ENCODE measurements around the gene ACSS1.

The ACSS1 gene

DNA sequence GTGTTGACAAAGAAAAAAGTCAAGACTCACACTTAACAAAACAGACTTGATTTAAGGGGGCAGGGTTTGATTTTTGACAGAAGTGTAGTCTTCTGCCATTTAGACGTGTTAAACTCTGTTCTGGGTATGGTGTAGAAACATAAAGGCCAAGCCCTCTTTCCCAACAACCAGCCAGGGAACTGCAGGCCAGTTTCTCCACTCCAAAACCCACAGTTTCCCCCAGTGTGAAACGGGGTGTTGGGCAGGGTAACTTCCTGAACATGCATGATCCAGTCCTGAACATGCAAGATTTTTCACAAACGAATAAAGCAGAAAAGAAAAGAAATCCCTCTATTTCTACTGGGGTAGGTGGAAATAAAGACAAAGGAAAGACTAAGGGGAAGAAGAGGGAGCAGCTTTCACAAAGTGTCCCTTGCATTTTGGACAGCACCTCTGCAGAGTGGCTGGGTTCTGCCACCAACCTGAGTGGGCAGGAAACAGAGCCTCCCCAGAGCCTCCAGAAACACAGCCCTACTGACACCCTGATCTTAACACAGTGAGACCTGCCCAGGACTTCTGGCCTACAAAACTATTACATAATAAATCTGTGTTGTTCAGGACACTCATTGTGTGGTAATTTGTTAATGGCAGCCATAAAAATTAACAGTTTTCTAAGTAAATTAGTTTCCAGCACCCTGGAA, 72.8 kb downstream of the ACSS1 start:
- no peak for TF ChIP-seq SIN3A (IDR thresholded peaks at IDR 0.05; ENCODE audit: borderline replicate concordance, insufficient read depth, low read length)
- no peak for TF ChIP-seq REST (IDR thresholded peaks at IDR 0.05; ENCODE audit: insufficient read depth in 1 of 2, low read depth in 2 of 2, low read length in 2 of 2)
- no peak for TF ChIP-seq TAF1 (IDR thresholded peaks at IDR 0.05; ENCODE audit: borderline replicate concordance, insufficient read depth, low read length)
- no peak for TF ChIP-seq POLR2AphosphoS5 (IDR thresholded peaks at IDR 0.05; ENCODE audit: low read depth, low read length)
- no peak for TF ChIP-seq FOXP2 (optimal IDR thresholded peaks at IDR 0.05; ENCODE audit: borderline replicate concordance, extremely low read depth, extremely low read length, insufficient read depth)

DNA sequence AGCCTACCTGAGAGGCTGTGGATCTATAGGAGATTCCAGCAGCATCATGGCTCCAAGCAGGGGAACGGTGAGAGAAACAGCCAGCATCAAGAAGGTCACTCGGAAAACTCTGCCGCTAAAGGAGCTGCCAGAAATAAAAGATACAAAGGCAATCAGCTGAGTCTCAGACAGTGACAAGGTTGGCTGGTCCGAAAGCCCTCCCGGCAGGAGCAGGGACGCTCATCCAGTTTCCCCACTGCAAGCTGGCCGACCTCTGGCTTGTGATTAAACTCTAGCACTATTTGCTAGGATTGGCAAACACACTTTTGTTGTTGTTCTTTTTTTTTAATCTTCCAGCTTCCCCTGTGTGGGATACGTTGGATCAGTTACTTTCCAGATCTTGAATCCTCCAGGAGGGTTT, 74.0 kb downstream of the ACSS1 start:
- TF ChIP-seq FOXP2 (optimal IDR thresholded peaks at IDR 0.05; ENCODE audit: borderline replicate concordance, extremely low read depth, extremely low read length, insufficient read depth): no peak
- TF ChIP-seq TAF1 (IDR thresholded peaks at IDR 0.05; ENCODE audit: borderline replicate concordance, insufficient read depth, low read length): no peak
- no peak for TF ChIP-seq SIN3A (IDR thresholded peaks at IDR 0.05; ENCODE audit: borderline replicate concordance, insufficient read depth, low read length)
- no peak for TF ChIP-seq POLR2AphosphoS5 (IDR thresholded peaks at IDR 0.05; ENCODE audit: low read depth, low read length)
- TF ChIP-seq REST (IDR thresholded peaks at IDR 0.05; ENCODE audit: insufficient read depth in 1 of 2, low read depth in 2 of 2, low read length in 2 of 2): no peak

DNA sequence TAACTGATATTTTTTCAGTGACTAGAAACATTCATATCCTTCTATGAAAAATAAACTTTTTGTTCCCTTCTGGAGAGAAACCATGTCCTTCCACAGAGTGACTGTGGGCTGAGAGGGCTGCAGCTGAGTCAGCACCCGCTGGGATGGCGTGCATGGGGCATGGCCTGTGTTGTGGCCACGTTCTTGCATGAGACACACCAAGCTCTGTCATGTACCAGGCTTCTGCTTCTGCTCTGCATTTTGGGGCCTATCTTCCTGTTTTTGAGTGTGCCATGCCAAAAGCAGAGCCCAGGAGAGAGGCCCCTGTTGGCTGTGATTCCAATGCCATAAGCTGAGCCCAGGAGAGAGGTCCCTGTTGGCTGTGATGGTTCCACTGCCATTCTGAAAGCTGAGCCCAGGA, 76.1 kb downstream of the ACSS1 start:
- TF ChIP-seq TAF1 (IDR thresholded peaks at IDR 0.05; ENCODE audit: borderline replicate concordance, insufficient read depth, low read length) (no peak), FOXP2 (optimal IDR thresholded peaks at IDR 0.05; ENCODE audit: borderline replicate concordance, extremely low read depth, extremely low read length, insufficient read depth) (no peak)

DNA sequence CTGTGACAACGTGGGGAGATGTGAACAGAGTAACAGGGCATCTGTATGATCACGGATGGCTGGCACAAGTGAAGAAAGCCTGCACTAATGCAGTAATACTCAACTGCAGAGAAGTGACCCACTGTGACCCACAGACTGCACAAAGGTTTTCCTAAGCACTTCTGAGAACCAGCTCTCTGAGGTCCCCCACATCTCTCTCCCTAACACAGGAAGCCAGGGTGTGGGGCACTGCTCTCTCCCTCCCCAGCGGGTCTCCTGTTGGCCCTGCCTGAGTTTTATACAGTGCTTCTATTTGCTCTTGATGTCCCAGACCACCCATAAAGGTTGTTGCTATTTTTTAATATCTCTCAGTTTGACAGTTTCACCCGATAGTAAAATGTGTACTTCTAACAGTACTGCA, 76.7 kb downstream of the ACSS1 start:
- no peak for TF ChIP-seq SIN3A (IDR thresholded peaks at IDR 0.05; ENCODE audit: borderline replicate concordance, insufficient read depth, low read length)

- TF ChIP-seq FOXP2 (optimal IDR thresholded peaks at IDR 0.05; ENCODE audit: borderline replicate concordance, extremely low read depth, extremely low read length, insufficient read depth) (no peak), TAF1 (IDR thresholded peaks at IDR 0.05; ENCODE audit: borderline replicate concordance, insufficient read depth, low read length) (no peak), REST (IDR thresholded peaks at IDR 0.05; ENCODE audit: insufficient read depth in 1 of 2, low read depth in 2 of 2, low read length in 2 of 2) (no peak), POLR2AphosphoS5 (IDR thresholded peaks at IDR 0.05; ENCODE audit: low read depth, low read length) (no peak), SIN3A (IDR thresholded peaks at IDR 0.05; ENCODE audit: borderline replicate concordance, insufficient read depth, low read length) (no peak)
These were observed 77.5 kb downstream of the ACSS1 start for GRCh38 chr20:24980291-24981053.

Measured in PFSK-1 (cell line).